Heart left ventricle (tissue), 16 donors: Measurements from ENCODE around the gene ZNF554. TPM values are rescaled to one million over a fixed set of nuclear protein-coding genes. Genes with fewer than 3 reads are reported as not detected.

Experiments
- ATAC-seq, 4 donors: fragments of 200-7000 bp; cut with Tn5 transposase; one replicate each; pipeline ENCODE4 v1.9.1; 2020 to 2022; ENCODE audit warnings: moderate library complexity in 4 of 4, mild to moderate bottlenecking in 3 of 4, moderate number of reproducible peaks in 1 of 4
- DNase-seq, 5 donors: peaks; one replicate each; pipeline ENCODE4 v3.0.0-alpha.2; 2020
- H3K27ac ChIP-seq, 12 donors: fragments of 200-600 bp; sonication (generic) in 4 of 12; one replicate each; pipeline versions ENCODE4 v1.5.0 to v1.8.0; 2016 to 2022; ENCODE audit warnings: mild to moderate bottlenecking in 2 of 12
- H3K27me3 ChIP-seq, 9 donors: fragments of 200-600 bp; sonication (generic) in 2 of 9; one replicate each; pipeline versions ENCODE4 v1.5.1 to v1.8.0; 2016 to 2022; ENCODE audit warnings: mild to moderate bottlenecking in 3 of 9
- H3K36me3 ChIP-seq, 9 donors: fragments of 200-600 bp; sonication (generic) in 2 of 9; one replicate each; pipeline versions ENCODE4 v1.5.0 to v1.8.0; 2018 to 2022; ENCODE audit warnings: mild to moderate bottlenecking in 2 of 9
- H3K4me1 ChIP-seq, 12 donors: fragments of 200-600 bp; sonication (generic) in 4 of 12; one replicate each; pipeline versions ENCODE4 v1.5.0 to v1.8.0; 2016 to 2022; ENCODE audit warnings: mild to moderate bottlenecking in 3 of 12
- H3K4me3 ChIP-seq, 12 donors: fragments of 200-600 bp; sonication (generic) in 4 of 12; one replicate each; pipeline versions ENCODE4 v1.5.0 to v1.8.0; 2017 to 2022; ENCODE audit warnings: mild to moderate bottlenecking in 9 of 12, moderate library complexity in 4 of 12
- H3K9me3 ChIP-seq, 12 donors: fragments of 200-600 bp; sonication (generic) in 4 of 12; one replicate each; pipeline versions ENCODE4 v1.5.0 to v1.8.0; 2016 to 2022; ENCODE audit warnings: mild to moderate bottlenecking in 1 of 12
- CTCF ChIP-seq, 12 donors: fragments of 200-600 bp; sonication (generic) in 4 of 12; IDR thresholded peaks; one replicate each; pipeline versions ENCODE4 v1.5.0 to v1.8.0; 2018 to 2022; ENCODE audit warnings: antibody characterized with exemption in 12 of 12, mild to moderate bottlenecking in 5 of 12
- POLR2A ChIP-seq, 2 donors: fragments of 450-650 bp; IDR thresholded peaks; one replicate each; pipeline ENCODE4 v1.6.1; 2017; ENCODE audit warnings: antibody characterized with exemption in 2 of 2, mild to moderate bottlenecking in 2 of 2, moderate library complexity in 2 of 2
- WGBS, 4 donors: extraction: QIAGEN DNeasy Blood & Tissue Kit in 2 of 4; methylation state at CpG; one replicate each; pipeline versions ENCODE4 v1.1.5 to v1.1.7; 2013 to 2018; 5-methylcytosine and 5-hydroxymethylcytosine counted together
- intact Hi-C, 10 donors: fragments of 100-400 bp; cut with DNase I; formaldehyde crosslinking; loops; one replicate each; pipeline versions ENCODE4 v1.11.1 to v1.14.2; 2022
- polyA plus RNA-seq, 2 donors: library from polyadenylated mRNA; stranded (reverse); fragments of 200-250 nt; gene quantifications; one replicate each; pipeline ENCODE4 v1.2.3, GENCODE V29; 2013
- total RNA-seq, 9 donors: library from RNA; depleted of rRNA in 2 of 9; stranded (reverse); fragments of >200 nt in 2 of 9; fragmentation: NEBNext Ultra II Directional in 3 of 9; extraction: Animal tissue kit (Norgen Biotek cat#: 25700) in 3 of 9; gene quantifications; one replicate each; pipeline versions ENCODE4 v1.1.0 to v1.2.4, GENCODE V29; 2016 to 2023
- donor health status: ischemic (EF 13 %, LVEDD 7.1; RV severe dilation, severe dysfunction).
- donor health status: healthy with polysubstance abuse.
- donor health status: DM: no; HTN: yes; CAD: no.
- donor health status: DM: no; HTN: no; CAD: no.
- donor health status: ischemic (EF 25% LVEDD 6.9; RV normal size, moderate dysfunction).
- donor health status: ischemic (EF 25% LVEDD 5.7; RV mildly dilated, moderate dysfunction).
- donor health status: healthy.
- donor health status: DM: yes; HTN: yes; CAD: no.
- donor health status: ischemic (EF 35%, LVEDD 5.7; RV mildly dilated, moderate dysfunction).
- donor health status: nonischemic (EF 11% LVEDD 7.7; RV severe dilation, severe dysfunction).
- donor health status: DM: yes; HTN: yes; CAD: no.
- donor health status: PGD.
- donor health status: ischemic (EF 29% LVEDD 5.4; RV normal size, mild dysfunction).
- donor health status: nonischemic (EF 23%, LVEDD 6.1; RV moderate dilation, normal function).

ZNF554 gene
- total and polyA plus RNA-seq, 11 donors: 1.4 to 6.1 (median 4.5) TPM

- Histone ChIP-seq H3K4me1 (peaks cover 0 to 6% (median 0%) of the 10 kb centered on the region in 12 donors), H3K9me3 (no peaks in the 10 kb centered on the region), H3K27me3 (no peaks in the 10 kb centered on the region), H3K36me3 (peaks cover 0 to 75% (median 32%) of the 10 kb centered on the region in 9 donors), H3K27ac (no peak overlapping the region), H3K4me3 (no peak overlapping the region)
- DNase-seq: peak in 2 of 5 donors; percentile 11 to 56
- intact Hi-C loops: no loop called here
- no peak for TF ChIP-seq CTCF (IDR thresholded peaks at IDR 0.05)
- no peak for TF ChIP-seq POLR2A (IDR thresholded peaks at IDR 0.05)
- 93 to 96% (median 95%) methylated on average over 18 to 41 of the region's 41 CpGs for WGBS, 4 donors
- ATAC-seq: no peak
Measured at GRCh38 chr19:2808129-2808941, 11.3 kb upstream of the ZNF554 start.

- H3K9me3 ChIP-seq: no peaks in the 10 kb centered on the region
- intact Hi-C loops: no loop called here
- H3K4me1 ChIP-seq: peaks cover 0 to 6% (median 0%) of the 10 kb centered on the region in 12 donors
- WGBS, 4 donors: 88 to 95% (median 93%) methylated on average over 29 to 37 of the region's 37 CpGs
- H3K27me3 ChIP-seq: no peaks in the 10 kb centered on the region
- peak in 1 of 5 donors; percentile 57 for DNase-seq
- no peak overlapping the region for H3K27ac ChIP-seq
- TF ChIP-seq CTCF (IDR thresholded peaks at IDR 0.05) (no peak), POLR2A (IDR thresholded peaks at IDR 0.05) (no peak)
- no peak overlapping the region for H3K4me3 ChIP-seq
- peaks cover 0 to 86% (median 32%) of the 10 kb centered on the region in 9 donors for H3K36me3 ChIP-seq
- ATAC-seq: no peak
Measured at GRCh38 chr19:2809387-2810140, 10.1 kb upstream of the ZNF554 start.

- intact Hi-C loops: no loop called here
- TF ChIP-seq CTCF (IDR thresholded peaks at IDR 0.05) (no peak), POLR2A (IDR thresholded peaks at IDR 0.05) (no peak)
- peak in 2 of 5 donors; percentile 4 to 57 for DNase-seq
- Histone ChIP-seq H3K9me3 (no peaks in the 10 kb centered on the region), H3K4me1 (peaks cover 0 to 6% (median 0%) of the 10 kb centered on the region in 12 donors), H3K36me3 (peaks cover 0 to 79% (median 32%) of the 10 kb centered on the region in 9 donors), H3K27me3 (no peaks in the 10 kb centered on the region), H3K27ac (no peak overlapping the region), H3K4me3 (no peak overlapping the region)
- WGBS, 4 donors: 93 to 96% (median 95%) methylated on average over 24 to 58 of the region's 58 CpGs
- ATAC-seq: no peak
Measured at GRCh38 chr19:2810141-2811091, 9.3 kb upstream of the ZNF554 start.
